Astrocyte (in vitro differentiated cells and primary cell): Measurements from ENCODE around the gene ARHGEF26. TPM values are rescaled to one million over a fixed set of nuclear protein-coding genes. Genes with fewer than 3 reads are reported as not detected.

Experiments
- DNase-seq: peaks from one replicate; pipeline ENCODE4 v3.0.0-alpha.2; 2010; ENCODE audit warnings: low read depth
- FAIRE-seq: peaks from 2 replicates; lab custom pipeline; 2011; peaks lifted over from hg19 to GRCh38; lab: Jason Lieb, UNC
- H2AFZ ChIP-seq: 2 replicates; pipeline ENCODE4 v1.6.0; 2012; ENCODE audit warnings: low read depth, low read length, inconsistent platforms
- H3K27ac ChIP-seq: 2 replicates; pipeline ENCODE4 v1.5.1; 2011; ENCODE audit warnings: low read depth, low read length, inconsistent platforms
- H3K27me3 ChIP-seq: 2 replicates; pipeline ENCODE4 v1.6.0; 2011; ENCODE audit warnings: low read length, inconsistent platforms; ENCODE audit not compliant: insufficient read depth
- H3K36me3 ChIP-seq: 2 replicates; pipeline ENCODE4 v1.5.1; 2011; ENCODE audit warnings: low read length, inconsistent platforms; ENCODE audit not compliant: insufficient read depth
- H3K4me1 ChIP-seq: 2 replicates; pipeline ENCODE4 v1.5.1; 2011; ENCODE audit warnings: low read length, inconsistent platforms; ENCODE audit not compliant: insufficient read depth
- H3K4me2 ChIP-seq: 2 replicates; pipeline ENCODE4 v1.6.0; 2012; ENCODE audit warnings: low read length, inconsistent platforms
- H3K4me3 ChIP-seq: 2 replicates; pipeline ENCODE4 v1.5.1; 2011; ENCODE audit warnings: low read depth, mild to moderate bottlenecking, low read length, inconsistent platforms; ENCODE audit not compliant: insufficient read depth
- H3K79me2 ChIP-seq: 2 replicates; pipeline ENCODE4 v1.6.0; 2012; ENCODE audit warnings: mild to moderate bottlenecking, low read length, inconsistent platforms; ENCODE audit not compliant: insufficient read depth
- H3K9ac ChIP-seq: 2 replicates; pipeline ENCODE4 v1.6.0; 2012; ENCODE audit warnings: mild to moderate bottlenecking, low read length, inconsistent platforms
- H3K9me3 ChIP-seq: 2 replicates; pipeline ENCODE4 v1.5.1; 2012; ENCODE audit warnings: low read depth, mild to moderate bottlenecking, low read length, inconsistent platforms; ENCODE audit not compliant: insufficient read depth
- H4K20me1 ChIP-seq: 2 replicates; pipeline ENCODE4 v1.6.0; 2012; ENCODE audit warnings: low read length, inconsistent platforms; ENCODE audit not compliant: insufficient read depth
- H3K27ac Mint-ChIP-seq: one replicate; pipeline ENCODE4 v1.8.0; 2021; ENCODE audit warnings: mild to moderate bottlenecking, mixed read lengths; ENCODE audit not compliant: unreplicated experiment
- H3K27me3 Mint-ChIP-seq: one replicate; pipeline ENCODE4 v1.8.0; 2021; ENCODE audit warnings: low read depth, mixed read lengths; ENCODE audit not compliant: unreplicated experiment
- H3K36me3 Mint-ChIP-seq: one replicate; pipeline ENCODE4 v1.8.0; 2021; ENCODE audit warnings: low read depth, mixed read lengths; ENCODE audit not compliant: unreplicated experiment
- H3K4me1 Mint-ChIP-seq: one replicate; pipeline ENCODE4 v1.8.0; 2021; ENCODE audit warnings: low read depth, mixed read lengths; ENCODE audit not compliant: unreplicated experiment
- H3K4me3 Mint-ChIP-seq: one replicate; pipeline ENCODE4 v1.8.0; 2021; ENCODE audit warnings: mild to moderate bottlenecking, moderate library complexity, mixed read lengths; ENCODE audit not compliant: unreplicated experiment
- H3K9me3 Mint-ChIP-seq: one replicate; pipeline ENCODE4 v1.8.0; 2021; ENCODE audit warnings: mild to moderate bottlenecking, mixed read lengths; ENCODE audit not compliant: unreplicated experiment
- EZH2 ChIP-seq: IDR thresholded peaks from 2 replicates; pipeline ENCODE4 v1.6.1; 2012; ENCODE audit warnings: mild to moderate bottlenecking, low read length, inconsistent platforms; ENCODE audit not compliant: insufficient read depth
- total RNA-seq: library from RNA; stranded (reverse); gene quantifications from 2 replicates; pipeline ENCODE4 v1.2.1, GENCODE V29; 2021
- TF ChIP-seq, protein P1 (sequence below): IDR thresholded peaks from 2 replicates; pipeline ENCODE4 v1.5.1; 2011; ENCODE audit warnings: low read depth, mild to moderate bottlenecking, inconsistent platforms, low read length, moderate library complexity; ENCODE audit not compliant: insufficient read depth

Gene ARHGEF26
- total RNA-seq, 1 donor from 2014 or later = 1.7 TPM

DNA sequence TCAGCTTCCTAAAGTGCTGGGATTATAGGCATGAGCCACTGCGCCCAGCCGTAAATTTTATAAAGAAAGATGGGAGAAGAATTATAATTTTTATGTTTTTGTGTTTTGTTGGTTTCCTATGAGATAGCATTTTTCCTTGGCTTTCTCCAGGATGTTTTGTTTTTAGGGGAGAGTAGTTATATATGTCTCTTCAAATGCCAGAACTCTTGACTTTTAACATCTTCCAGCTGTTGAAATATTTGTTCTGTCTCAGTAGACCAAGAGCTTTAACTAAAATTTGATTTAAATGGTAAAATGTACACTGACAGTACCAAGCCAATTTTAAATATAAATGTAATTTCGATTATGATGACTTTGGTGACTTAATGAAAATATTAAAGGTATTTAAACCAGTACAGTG lies 106.3 kb downstream of the ARHGEF26 start:
- no peaks in the 10 kb centered on the region for H3K79me2 ChIP-seq
- no peaks in the 10 kb centered on the region for H4K20me1 ChIP-seq
- H3K9me3 ChIP-seq = no peaks in the 10 kb centered on the region
- no peaks in the 10 kb centered on the region for H3K36me3 Mint-ChIP-seq
- H3K4me1 Mint-ChIP-seq = peaks cover 12% of the 10 kb centered on the region
- no peaks in the 10 kb centered on the region for H3K9me3 Mint-ChIP-seq
- no peaks in the 10 kb centered on the region for H3K36me3 ChIP-seq
- no peaks in the 10 kb centered on the region for H3K27me3 ChIP-seq
- no peak for TF ChIP-seq EZH2
- TF ChIP-seq, protein P1, sequence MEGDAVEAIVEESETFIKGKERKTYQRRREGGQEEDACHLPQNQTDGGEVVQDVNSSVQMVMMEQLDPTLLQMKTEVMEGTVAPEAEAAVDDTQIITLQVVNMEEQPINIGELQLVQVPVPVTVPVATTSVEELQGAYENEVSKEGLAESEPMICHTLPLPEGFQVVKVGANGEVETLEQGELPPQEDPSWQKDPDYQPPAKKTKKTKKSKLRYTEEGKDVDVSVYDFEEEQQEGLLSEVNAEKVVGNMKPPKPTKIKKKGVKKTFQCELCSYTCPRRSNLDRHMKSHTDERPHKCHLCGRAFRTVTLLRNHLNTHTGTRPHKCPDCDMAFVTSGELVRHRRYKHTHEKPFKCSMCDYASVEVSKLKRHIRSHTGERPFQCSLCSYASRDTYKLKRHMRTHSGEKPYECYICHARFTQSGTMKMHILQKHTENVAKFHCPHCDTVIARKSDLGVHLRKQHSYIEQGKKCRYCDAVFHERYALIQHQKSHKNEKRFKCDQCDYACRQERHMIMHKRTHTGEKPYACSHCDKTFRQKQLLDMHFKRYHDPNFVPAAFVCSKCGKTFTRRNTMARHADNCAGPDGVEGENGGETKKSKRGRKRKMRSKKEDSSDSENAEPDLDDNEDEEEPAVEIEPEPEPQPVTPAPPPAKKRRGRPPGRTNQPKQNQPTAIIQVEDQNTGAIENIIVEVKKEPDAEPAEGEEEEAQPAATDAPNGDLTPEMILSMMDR = no peak
- no peak overlapping the region for H3K4me3 Mint-ChIP-seq
- H3K27ac Mint-ChIP-seq = no peak overlapping the region
- no peaks in the 10 kb centered on the region for H3K27me3 Mint-ChIP-seq
- FAIRE-seq (no peak), DNase-seq (no peak)
- H3K4me2 ChIP-seq = no peak overlapping the region
- no peak overlapping the region for H2AFZ ChIP-seq
- H3K4me3 ChIP-seq = no peak overlapping the region
- H3K9ac ChIP-seq = no peak overlapping the region
- H3K27ac ChIP-seq = no peak overlapping the region
- H3K4me1 ChIP-seq = no peaks in the 10 kb centered on the region

DNA sequence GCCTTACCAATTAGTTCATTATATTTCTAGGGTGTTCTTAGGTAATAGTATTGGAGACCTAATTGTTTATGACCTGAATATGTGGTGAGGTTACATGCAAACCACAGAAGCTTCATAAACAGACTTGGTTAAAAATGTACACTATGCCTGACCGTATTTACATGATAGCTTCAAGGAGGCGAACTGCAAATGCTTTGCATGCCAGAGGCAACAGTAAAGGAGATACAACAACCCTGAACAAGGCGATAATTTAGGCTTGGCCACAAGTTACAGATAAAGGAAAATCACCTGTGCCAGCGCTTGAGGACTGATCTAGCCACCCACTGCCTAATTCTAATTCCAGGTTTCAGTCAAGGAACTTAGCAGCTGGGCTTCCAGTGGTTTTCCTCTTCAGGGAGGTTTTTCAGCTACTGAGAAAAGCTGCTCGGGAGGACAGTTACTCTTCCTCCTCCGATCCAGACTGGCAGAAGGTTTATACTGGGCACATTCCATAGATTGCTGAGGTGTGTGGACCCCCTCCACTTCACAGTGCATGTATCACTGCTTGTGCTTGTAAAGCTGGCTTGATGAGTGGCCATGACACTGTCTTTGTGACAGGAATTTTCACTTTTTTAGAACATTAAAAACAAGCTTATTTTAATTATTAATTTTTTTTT lies 107.5 kb downstream of the ARHGEF26 start:
- no peak for TF ChIP-seq EZH2
- TF ChIP-seq, protein P1 = no peak
- peaks cover 10% of the 10 kb centered on the region for H3K4me1 Mint-ChIP-seq
- Histone ChIP-seq H3K4me2 (no peak overlapping the region), H2AFZ (no peak overlapping the region), H3K27me3 (no peaks in the 10 kb centered on the region), H3K4me1 (no peaks in the 10 kb centered on the region), H3K27ac (no peak overlapping the region), H3K9me3 (no peaks in the 10 kb centered on the region), H3K9ac (no peak overlapping the region), H4K20me1 (no peaks in the 10 kb centered on the region), H3K36me3 (no peaks in the 10 kb centered on the region), H3K79me2 (no peaks in the 10 kb centered on the region), H3K4me3 (no peak overlapping the region)
- DNase-seq (peak; percentile 62), FAIRE-seq (no peak)
- no peaks in the 10 kb centered on the region for H3K27me3 Mint-ChIP-seq
- no peaks in the 10 kb centered on the region for H3K9me3 Mint-ChIP-seq
- H3K4me3 Mint-ChIP-seq = no peak overlapping the region
- no peak overlapping the region for H3K27ac Mint-ChIP-seq
- H3K36me3 Mint-ChIP-seq = no peaks in the 10 kb centered on the region

DNA sequence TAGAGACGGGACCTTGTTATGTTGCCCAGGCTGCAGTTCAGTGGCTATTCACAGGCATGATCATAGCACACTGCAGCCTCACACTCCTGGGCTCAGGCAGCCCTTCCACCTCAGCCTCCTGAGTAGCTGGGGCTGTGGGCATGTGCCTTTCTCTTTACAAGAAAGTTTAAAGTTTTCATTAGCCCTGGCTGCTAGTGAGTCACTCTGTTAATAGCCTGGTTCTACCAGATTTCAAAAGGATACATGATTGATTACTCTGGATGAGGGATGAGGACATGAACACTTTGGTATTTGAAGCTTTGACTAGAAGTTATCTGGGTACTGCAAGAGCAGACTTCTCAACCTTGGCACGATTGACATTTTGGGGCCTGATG lies 108.0 kb downstream of the ARHGEF26 start:
- TF ChIP-seq, protein P1 = no peak
- no peak for TF ChIP-seq EZH2
- Histone ChIP-seq H2AFZ (no peak overlapping the region), H3K4me3 (no peak overlapping the region), H4K20me1 (no peaks in the 10 kb centered on the region), H3K36me3 (no peaks in the 10 kb centered on the region), H3K27me3 (no peaks in the 10 kb centered on the region), H3K9ac (no peak overlapping the region), H3K27ac (no peak overlapping the region), H3K4me1 (no peaks in the 10 kb centered on the region), H3K4me2 (no peak overlapping the region), H3K9me3 (no peaks in the 10 kb centered on the region), H3K79me2 (no peaks in the 10 kb centered on the region)
- Mint-ChIP-seq H3K9me3 (no peaks in the 10 kb centered on the region), H3K27me3 (no peaks in the 10 kb centered on the region), H3K4me3 (no peak overlapping the region), H3K36me3 (no peaks in the 10 kb centered on the region), H3K27ac (no peak overlapping the region), H3K4me1 (peaks cover 10% of the 10 kb centered on the region)
- FAIRE-seq (no peak), DNase-seq (peak; percentile 12)
